ENCODE data around the gene RMDN2.

DNA sequence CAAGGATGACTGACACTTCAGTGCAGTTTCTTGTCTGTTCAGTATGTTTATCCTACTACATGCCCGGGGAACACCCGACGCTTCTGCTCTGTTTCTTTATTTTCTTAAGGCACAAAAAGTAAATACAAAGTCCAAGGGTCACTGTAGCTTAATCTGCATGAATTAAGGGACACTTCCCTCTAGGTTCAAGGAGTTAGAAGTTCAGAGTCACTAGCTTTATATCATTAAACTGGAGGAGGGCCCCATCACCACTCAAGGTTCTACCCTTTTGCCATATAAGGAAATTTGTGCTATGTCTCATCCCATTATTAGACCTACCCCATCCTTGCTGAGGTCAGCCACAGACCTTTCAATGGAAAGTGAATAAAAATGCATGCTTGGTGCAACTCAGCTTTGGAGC lies 27.6 kb upstream of the RMDN2 start:
- TF ChIP-seq, protein P1, sequence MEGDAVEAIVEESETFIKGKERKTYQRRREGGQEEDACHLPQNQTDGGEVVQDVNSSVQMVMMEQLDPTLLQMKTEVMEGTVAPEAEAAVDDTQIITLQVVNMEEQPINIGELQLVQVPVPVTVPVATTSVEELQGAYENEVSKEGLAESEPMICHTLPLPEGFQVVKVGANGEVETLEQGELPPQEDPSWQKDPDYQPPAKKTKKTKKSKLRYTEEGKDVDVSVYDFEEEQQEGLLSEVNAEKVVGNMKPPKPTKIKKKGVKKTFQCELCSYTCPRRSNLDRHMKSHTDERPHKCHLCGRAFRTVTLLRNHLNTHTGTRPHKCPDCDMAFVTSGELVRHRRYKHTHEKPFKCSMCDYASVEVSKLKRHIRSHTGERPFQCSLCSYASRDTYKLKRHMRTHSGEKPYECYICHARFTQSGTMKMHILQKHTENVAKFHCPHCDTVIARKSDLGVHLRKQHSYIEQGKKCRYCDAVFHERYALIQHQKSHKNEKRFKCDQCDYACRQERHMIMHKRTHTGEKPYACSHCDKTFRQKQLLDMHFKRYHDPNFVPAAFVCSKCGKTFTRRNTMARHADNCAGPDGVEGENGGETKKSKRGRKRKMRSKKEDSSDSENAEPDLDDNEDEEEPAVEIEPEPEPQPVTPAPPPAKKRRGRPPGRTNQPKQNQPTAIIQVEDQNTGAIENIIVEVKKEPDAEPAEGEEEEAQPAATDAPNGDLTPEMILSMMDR (IDR thresholded peaks at IDR 0.05) = no peak
- TF ChIP-seq POLR2A (IDR thresholded peaks at IDR 0.05) = no peak

Data from thyroid gland (tissue), 4 donors.